ENCODE data around the gene BIRC5.

DNA sequence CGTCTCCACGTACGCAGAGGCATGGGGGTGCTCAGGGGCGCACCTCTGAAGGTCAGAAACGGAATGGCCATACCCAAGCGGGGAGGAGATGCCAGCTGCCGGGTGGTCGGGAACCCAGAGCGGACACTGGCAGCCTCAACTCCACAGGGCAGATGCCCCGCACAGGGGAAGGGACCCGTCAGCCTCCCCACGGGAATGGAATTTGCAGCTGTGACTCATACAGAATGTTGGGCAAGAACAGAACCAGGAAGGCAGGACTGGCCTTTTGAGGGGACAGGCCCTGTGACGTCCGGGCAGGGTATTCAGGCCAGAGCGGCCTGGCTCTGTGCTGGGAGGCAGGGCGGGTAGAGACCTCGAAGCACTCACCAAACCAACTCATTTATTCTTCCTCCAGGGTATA, 34.7 kb upstream of the BIRC5 start:
- no peak for TF ChIP-seq POLR2A (IDR thresholded peaks at IDR 0.05)
- no peak for TF ChIP-seq CTCF (IDR thresholded peaks at IDR 0.05)
